Measurements from ENCODE around the gene SH3RF3.

The SH3RF3 gene

GRCh38 chr2:109185338-109185737, 56.3 kb downstream of the SH3RF3 start:
- DNase-seq, result no peak

- no peak for DNase-seq
Observed at GRCh38 chr2:109185821-109186570, 57.0 kb downstream of the SH3RF3 start.

- no peak for DNase-seq
Observed at GRCh38 chr2:109186656-109187250, 57.7 kb downstream of the SH3RF3 start.

DNA sequence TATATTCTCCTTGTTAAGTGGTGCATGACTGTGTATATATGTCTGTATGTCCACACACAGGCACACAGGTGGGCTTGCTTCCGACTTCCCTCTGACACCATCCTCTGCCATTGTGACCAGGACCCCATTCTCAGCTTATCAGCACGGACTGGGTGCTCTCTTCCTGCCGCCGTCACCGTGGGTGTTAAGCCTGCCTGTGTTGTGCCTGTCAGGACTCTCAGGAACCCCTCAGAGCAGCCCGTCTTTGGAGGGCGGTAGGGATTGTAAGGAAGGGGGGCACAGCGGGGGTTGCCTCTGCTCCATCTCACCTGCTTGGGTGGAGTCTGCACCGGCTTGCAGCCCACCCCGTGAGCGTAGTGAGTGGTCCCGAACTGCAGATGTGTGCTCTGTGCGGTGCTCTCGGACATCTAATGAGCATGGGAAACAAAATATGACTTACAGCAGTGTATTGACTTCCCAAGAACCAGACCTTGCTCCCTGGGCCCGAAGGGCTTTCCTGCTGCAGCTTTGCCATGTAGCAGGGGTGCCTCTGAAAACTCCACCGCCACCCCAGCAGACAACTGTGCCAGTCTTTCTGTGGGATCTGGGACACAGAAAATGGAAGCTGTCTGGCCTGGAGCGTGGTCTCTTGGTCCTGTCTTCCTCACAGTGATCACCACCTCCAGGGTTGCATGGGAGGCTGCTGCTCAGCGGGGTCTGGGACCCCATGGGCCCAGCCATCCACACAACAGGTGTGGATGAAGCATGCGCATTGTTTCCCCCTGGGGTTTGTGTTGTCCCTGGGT, 58.9 kb downstream of the SH3RF3 start:
- no peak for DNase-seq

DNA sequence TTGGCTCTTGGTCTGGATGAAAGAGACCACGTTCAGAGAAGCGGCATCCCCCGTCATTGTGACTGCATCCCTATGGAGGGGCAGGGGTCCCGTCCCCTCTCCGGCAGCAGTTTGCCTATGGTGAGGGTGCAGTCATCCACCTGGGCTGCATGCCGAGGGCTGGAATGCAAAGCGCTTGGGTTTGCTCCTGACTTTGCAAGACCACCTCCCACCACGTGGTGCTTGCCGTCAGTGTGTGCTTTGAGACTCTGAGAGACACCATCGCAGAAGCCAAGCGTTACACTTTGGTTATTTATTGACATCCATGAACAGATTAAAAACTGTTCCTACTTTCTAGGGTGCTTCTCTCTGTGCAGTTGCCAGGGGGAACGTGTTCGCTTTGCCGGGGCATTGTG, 59.5 kb downstream of the SH3RF3 start:
- no peak for DNase-seq

GRCh38 chr2:109188898-109189297, 59.9 kb downstream of the SH3RF3 start:
- DNase-seq, result no peak

- no peak for DNase-seq
Observed at GRCh38 chr2:109189751-109190150, 60.7 kb downstream of the SH3RF3 start.

- DNase-seq, result no peak
Observed at GRCh38 chr2:109193807-109194619, 65.0 kb downstream of the SH3RF3 start.

- no peak for DNase-seq
Observed at GRCh38 chr2:109194620-109194937, 65.6 kb downstream of the SH3RF3 start.

GRCh38 chr2:109195193-109196045, 66.4 kb downstream of the SH3RF3 start:
- no peak for DNase-seq

GRCh38 chr2:109196081-109196875, 67.3 kb downstream of the SH3RF3 start:
- no peak for DNase-seq

DNA sequence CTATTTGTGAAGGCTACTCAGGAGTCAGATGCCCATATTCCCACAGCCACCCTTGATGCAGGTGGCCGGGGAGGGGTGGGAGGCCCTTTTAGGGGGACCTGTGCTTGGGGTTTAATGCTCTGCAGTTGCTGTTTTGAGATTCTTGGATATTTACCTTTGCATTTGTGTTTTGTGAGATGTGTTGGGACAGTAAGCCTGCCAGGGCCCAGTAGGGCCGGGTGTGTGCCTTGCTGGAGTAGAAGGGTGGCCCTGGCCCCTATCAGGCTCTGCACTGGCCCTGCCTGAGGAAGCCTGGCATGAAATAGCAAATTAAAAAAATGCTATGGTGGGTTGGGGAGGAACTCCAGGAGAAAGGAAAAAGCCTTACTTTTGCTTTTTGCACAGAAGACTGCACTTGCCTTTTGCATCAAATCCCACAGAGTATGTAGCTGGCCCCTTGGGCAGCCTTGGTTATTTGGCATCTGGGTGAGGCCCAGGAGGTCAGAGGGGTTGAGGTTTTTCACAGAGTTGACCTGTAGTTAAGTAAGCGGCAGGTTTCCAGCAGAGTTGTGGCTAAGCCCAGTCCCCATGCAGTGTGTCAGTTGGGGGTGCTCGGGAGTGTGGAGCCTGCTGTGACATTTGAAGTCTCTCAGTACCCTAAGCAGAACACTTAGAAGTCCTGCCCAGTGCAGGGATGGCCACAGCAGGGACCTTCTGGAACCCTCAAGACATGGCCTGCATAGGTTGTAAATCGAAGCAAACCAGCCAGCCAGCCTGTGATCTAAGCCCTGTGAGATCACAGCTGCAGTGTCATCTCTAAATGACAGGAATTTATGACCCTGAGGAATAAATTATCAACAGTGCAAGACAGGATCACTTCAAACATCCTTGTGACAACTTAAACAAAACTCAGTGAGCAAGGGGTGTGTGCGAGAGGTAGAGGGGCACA, 68.8 kb downstream of the SH3RF3 start:
- DNase-seq, result no peak

- DNase-seq, result no peak
Observed at GRCh38 chr2:109199790-109200189, 70.8 kb downstream of the SH3RF3 start.

DNA sequence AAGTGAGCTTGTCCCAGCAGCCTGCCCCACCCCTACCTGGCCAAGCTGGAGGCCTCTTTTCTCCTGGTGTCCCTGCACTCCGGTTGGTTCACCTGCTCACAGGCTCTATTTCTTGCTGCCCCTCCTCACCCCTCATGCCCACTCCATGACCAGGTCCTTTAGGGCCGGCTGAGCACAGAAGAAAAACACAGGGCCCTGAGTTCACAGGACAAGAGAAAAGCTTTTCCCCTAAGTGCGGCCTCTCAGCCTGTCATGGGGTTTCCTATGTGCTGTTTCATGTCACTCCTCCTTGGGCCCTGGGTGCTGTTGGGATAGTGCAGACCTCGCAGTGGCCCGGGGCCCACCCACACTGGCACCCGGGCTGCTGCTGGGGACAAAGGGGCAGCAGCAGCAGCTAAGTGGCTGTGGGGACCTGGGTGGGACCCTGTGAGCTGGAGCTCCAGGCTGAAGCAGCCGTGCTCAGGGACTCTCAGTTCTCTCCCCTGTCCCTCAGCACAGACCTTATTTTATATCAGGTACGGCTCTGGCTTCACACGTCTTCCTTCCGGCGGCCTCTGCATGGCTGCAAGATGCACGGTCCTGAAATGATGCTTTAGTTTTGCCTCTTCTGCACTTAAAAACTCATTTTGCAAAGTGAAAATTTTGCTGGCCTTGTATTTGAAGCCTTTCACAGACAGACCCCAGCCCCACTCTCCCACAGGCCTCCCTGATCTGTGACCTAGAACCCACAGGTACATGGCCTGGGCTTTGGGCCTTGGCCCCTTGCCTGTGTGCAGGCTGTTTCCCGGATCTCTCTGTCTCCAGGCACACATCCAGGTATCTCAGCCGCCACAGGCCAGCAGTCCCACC, 71.8 kb downstream of the SH3RF3 start:
- DNase-seq, result no peak

- no peak for DNase-seq
Observed at GRCh38 chr2:109201465-109202327, 72.7 kb downstream of the SH3RF3 start.

- DNase-seq, result no peak
Observed at GRCh38 chr2:109202486-109202885, 73.5 kb downstream of the SH3RF3 start.

GRCh38 chr2:109203246-109204011, 74.4 kb downstream of the SH3RF3 start:
- DNase-seq, result no peak

Measured in activated CD4-positive, alpha-beta T cell treated with anti-CD3 and anti-CD28 coated beads, Interleukin-2, Interleukin-6, amounts not matched to agents 100 ng/mL and 50 ng/mL, durations not matched to agents 16 hours and 8 hours (primary cell).